GM12801 (cell line): ENCODE data around the gene MAPK12.

Source experiments
- CTCF ChIP-seq: IDR thresholded peaks from one replicate; pipeline ENCODE4 v1.5.1; 2011; ENCODE audit warnings: control low read depth; ENCODE audit not compliant: insufficient read length; ENCODE audit errors: extremely low read depth

Gene MAPK12

DNA sequence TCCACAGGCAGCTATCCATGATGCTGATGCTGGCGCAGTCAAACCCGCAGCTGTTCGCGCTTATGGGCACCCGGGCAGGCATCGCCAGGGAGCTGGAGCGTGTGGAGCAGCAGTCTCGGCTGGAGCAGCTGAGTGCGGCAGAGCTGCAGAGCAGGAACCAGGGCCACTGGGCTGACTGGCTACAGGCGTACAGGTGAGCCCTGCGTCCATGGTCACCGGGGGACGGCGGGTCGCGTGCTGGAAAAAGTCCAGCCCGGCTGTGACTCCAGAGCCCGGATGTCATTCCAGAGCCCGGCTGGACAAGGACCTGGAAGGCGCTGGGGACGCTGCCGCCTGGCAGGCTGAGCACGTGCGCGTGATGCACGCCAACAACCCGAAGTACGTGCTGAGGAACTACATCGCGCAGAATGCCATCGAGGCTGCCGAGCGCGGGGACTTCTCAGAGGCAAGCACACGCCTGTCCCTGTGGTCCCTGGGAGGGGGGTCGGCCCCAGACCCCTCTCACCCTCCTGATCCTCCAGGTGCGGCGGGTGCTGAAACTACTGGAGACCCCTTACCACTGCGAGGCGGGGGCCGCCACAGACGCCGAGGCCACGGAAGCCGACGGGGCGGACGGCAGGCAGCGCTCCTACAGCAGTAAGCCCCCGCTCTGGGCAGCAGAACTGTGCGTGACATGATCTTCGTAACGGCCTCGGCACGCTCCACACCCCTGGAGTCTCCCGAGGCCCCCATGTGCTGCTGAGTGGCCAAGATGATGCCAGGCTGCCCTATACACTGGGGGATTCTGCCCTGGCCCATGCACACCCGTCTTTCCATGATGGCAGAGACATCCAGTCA lies 44.6 kb downstream of the MAPK12 start:
- TF ChIP-seq CTCF: no peak

DNA sequence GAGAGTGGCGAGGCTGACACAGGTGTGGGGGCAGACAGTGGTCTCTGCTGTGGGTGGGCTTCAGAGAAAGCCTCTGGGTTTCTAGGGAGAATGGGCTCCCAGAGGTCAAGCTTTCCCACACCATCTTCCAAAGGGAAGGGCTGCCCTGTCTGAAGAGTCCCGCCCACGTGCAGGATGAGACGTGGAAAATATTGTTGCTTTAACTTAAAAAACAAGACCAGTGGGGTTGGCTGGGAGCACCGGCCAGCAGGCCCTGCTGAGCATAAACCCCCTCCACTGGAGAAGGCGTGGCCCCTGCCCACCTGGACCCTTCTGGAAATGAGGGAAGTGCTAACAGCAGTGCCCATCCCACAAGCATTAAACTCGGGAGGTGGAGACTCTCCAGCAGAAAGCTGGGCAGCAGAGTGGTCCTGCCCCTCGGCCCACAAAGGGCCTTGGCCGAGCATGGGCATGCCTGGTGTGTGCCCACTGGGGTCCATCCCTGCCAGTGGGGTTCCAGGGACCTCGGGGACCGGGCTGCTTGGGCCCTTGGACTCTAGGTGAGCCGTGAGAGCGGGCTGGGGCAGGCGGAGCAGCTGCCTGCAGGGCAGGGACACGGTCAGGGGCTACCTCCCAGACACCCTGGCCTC lies 45.3 kb downstream of the MAPK12 start:
- no peak for TF ChIP-seq CTCF

DNA sequence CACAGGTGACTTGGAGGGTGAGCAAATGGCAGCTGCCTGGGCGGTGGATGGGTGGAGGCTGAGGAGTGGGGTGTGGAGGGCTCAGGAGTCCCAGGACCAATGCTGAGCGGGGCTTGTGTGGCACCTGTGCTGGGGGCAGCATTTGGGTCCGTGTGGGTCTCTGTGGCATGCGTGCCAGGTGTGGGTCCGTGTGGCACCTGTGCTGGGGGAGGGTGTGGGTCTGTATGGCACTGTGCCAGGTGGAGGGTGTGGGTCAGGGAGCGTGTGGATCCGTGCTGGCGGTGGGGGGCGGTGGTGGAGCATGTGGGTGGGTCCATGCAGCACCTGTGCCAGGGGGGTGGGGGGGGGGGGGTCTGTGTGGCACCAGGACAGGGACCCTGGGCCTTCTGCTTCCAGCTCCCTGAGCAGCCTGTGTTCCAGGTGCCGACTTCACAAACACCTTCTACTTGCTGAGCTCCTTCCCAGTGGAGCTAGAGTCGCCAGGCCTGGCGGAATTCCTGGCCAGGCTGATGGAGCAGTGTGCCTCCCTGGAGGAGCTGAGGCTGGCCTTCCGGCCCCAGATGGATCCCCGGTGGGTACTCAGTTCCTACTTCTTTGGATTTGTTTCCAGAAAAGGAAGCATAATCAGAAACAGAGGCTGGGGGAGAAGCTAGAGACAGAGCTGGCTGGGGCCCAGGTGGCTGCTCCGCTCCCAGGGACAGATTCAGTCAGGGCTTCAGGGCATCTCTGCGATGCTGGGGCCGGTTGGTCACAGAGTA lies 46.0 kb downstream of the MAPK12 start:
- TF ChIP-seq CTCF: no peak

DNA sequence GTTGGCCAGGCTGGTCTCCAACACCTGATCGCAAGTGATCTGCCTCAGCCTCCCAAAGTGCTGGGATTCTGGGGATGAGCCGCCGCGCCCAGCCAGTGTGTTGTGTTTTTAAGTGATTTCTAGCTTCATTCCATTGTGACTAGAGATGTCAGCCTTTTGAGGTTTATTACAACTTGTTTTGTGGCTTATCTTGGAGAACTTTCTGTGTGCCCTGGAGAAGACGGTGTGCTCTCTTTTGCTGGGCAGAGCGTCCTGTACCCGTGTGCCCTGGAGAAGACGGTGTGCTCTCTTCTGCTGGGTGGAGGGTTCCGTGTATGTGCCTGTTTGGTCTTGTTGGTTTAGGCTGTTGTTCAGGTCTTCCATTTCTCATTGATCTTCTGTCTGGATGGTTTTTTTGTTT lies 48.2 kb downstream of the MAPK12 start:
- no peak for TF ChIP-seq CTCF

DNA sequence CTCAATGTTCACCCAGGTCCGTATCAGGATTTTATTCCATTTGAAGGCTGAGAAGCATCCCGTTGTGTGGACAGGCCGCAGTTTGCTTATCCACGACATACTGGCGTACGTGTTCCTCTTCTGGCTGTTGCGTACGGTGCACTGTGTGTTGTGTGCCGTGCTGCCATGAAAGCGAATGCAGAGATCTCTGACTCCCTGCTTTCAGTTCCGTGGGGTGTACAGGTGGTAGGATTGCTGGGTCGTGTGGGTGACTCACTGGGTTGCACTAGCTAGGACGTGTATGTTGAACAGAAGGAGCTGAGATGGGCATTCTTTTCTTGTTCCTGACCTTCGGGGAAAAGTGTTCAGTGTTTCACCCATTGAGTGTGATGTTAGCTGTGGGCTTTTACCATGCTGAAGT lies 50.3 kb downstream of the MAPK12 start:
- no peak for TF ChIP-seq CTCF

DNA sequence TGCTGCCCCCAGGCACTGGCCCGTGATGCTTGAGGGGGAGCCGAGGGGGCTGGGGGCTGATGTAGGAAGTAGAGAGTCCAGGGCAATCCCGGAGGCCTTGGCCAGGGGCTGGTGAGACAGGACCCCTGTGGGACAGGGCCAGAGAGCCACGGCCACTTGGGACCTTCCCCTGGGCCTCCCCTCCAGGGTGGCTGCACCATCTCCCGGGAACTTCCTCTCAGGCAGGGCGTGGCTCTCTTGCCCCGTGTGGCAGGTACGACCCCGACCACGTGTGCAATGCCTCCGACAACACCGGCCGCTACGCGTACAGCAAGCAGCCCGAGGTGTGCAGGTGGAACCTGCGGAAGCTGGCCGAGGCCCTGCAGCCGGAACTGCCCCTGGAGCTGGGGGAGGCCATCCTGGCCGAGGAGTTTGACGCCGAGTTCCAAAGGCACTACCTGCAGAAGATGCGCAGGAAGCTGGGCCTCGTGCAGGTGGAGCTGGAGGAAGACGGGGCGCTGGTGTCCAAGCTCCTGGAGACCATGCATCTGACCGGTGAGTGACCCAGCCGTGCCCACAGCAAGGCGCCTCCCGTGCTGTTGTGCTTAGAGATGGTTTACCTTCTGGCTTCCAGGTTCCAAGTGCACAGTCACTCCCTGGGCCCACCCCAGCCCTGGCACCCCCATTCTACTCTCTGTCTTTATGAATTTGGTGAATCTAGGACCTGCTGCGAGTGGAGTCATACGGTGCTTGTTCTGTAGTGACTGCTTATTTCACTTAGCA lies 50.9 kb downstream of the MAPK12 start:
- TF ChIP-seq CTCF: no peak

DNA sequence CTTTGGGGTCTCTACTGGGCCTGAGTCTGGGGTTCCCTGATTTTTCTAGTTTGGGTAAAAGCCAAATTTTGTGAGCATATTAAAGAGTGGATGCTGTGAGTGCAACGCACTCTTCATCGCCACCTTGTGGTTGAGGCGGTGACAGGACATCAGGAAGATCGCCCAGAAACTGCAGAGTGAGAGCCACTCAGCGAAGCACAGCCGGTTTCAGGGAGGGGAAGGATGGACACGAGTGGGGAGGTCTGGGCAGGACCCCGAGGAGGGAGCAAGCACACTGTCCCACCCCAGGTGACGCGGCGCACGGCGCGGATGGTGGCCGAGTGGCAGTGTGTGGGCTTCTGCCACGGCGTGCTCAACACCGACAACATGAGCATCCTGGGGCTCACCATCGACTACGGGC lies 51.6 kb downstream of the MAPK12 start:
- no peak for TF ChIP-seq CTCF
